Activated CD8-positive, alpha-beta T cell treated with anti-CD3 and anti-CD28 coated beads for 36 hours (primary cell): Measurements from ENCODE around the gene IFNA16. TPM values are rescaled to one million over a fixed set of nuclear protein-coding genes. Genes with fewer than 3 reads are reported as not detected.
"Not testable (repeated sequence)": the region's sequence is repeated elsewhere in the genome, so short reads cannot be mapped to it uniquely, and the experiment has no call there.

ENCODE experiments used
- ATAC-seq: fragments of 200-7000 bp; cut with Tn5 transposase; one replicate; pipeline ENCODE4 v1.10.0; 2021; ENCODE audit warnings: mild to moderate bottlenecking, moderate library complexity
- CTCF ChIA-PET: fragments of 350-600 bp; sonication (Branson Sonifier 250); formaldehyde crosslinking; loops from one replicate; lab custom pipeline; 2021; ENCODE audit warnings: antibody characterized with exemption; lab: Charles Lee
- POLR2A ChIA-PET: fragments of 350-600 bp; sonication (Branson Sonifier 250); formaldehyde crosslinking; loops from one replicate; lab custom pipeline; 2021; ENCODE audit warnings: antibody characterized with exemption; lab: Charles Lee
- DNase-seq: peaks from one replicate; pipeline ENCODE4 v3.0.0-alpha.2; 2020
- H3K27ac Mint-ChIP-seq: one replicate; pipeline ENCODE4 v1.8.0; 2021; ENCODE audit warnings: mild to moderate bottlenecking, mixed read lengths
- H3K27me3 Mint-ChIP-seq: one replicate; pipeline ENCODE4 v1.8.0; 2021; ENCODE audit warnings: mixed read lengths
- H3K36me3 Mint-ChIP-seq: one replicate; pipeline ENCODE4 v1.8.0; 2021; ENCODE audit warnings: low read depth, mixed read lengths
- H3K4me1 Mint-ChIP-seq: one replicate; pipeline ENCODE4 v1.8.0; 2021; ENCODE audit warnings: low read depth, mixed read lengths
- H3K4me3 Mint-ChIP-seq: one replicate; pipeline ENCODE4 v1.8.0; 2021; ENCODE audit warnings: mild to moderate bottlenecking, moderate library complexity, mixed read lengths
- H3K9me3 Mint-ChIP-seq: one replicate; pipeline ENCODE4 v1.8.0; 2021; ENCODE audit warnings: mixed read lengths
- CTCF ChIP-seq: fragments of 200-600 bp; IDR thresholded peaks from one replicate; pipeline ENCODE4 v1.8.0; 2022; ENCODE audit warnings: antibody characterized with exemption, mild to moderate bottlenecking
- intact Hi-C: fragments of 100-400 bp; cut with micrococcal nuclease; formaldehyde crosslinking; loops from one replicate; pipeline ENCODE4 v1.10.0; 2022
- total RNA-seq, 2 experiments: library from RNA; stranded (reverse); gene quantifications; one replicate each; pipeline ENCODE4 v1.2.3, GENCODE V29; 2021

Gene IFNA16
- total RNA-seq, 2 experiments from 2014 or later, result not detected

GRCh38 chr9:21234153-21234687 is 17.1 kb upstream of the IFNA16 start:
- POLR2A ChIA-PET, result no interaction called here
- Mint-ChIP-seq H3K36me3 (no peaks in the 10 kb centered on the region), H3K27me3 (peaks cover 3% of the 10 kb centered on the region), H3K4me3 (no peak overlapping the region), H3K4me1 (peaks cover 7% of the 10 kb centered on the region), H3K27ac (no peak overlapping the region), H3K9me3 (no peaks in the 10 kb centered on the region)
- TF ChIP-seq CTCF, result no peak
- CTCF ChIA-PET, result interaction anchor here (0.9 to 3.3 kb wide), 8 partner anchors 16 to 556 kb away, joined by 3 to 37 read pairs (median 10); no protein-coding TSS in a partner anchor
- intact Hi-C loops, result loop anchor here (10.0 kb wide), 2 partner anchors 91 to 211 kb away; partner anchors contain the start of gene IFNA1
- no peak for DNase-seq
- ATAC-seq, result no peak

DNA sequence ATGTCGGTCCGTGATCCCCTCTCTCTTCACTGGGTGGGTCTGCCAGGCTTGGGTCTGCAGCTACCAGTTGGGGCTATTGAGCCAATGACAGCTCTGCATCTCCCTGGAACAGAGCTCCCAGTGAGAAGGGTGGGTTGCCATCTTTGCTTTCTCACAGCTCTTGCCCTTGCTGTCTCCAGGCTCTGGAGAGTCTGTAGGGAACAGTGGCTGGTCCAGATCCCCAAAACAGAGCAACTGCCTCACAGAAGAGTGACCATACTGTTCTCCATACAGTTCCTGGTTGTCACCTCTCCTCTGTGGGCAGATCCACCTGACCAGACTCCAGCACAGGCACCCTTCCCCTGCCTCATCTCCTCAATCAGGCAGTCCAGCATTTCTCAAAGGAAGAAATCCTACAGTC is 16.1 kb upstream of the IFNA16 start:
- ChIA-PET CTCF (interaction anchor here (0.7 to 3.3 kb wide), 3 partner anchors 15 to 163 kb away, joined by 3 to 14 read pairs (median 3); no protein-coding TSS in a partner anchor), POLR2A (interaction anchor here (0.7 to 1.3 kb wide), 2 partner anchors 9 to 55 kb away, joined by 3 read pairs; no protein-coding TSS in a partner anchor)
- Mint-ChIP-seq H3K36me3 (no peaks in the 10 kb centered on the region), H3K27ac (no peak overlapping the region), H3K9me3 (no peaks in the 10 kb centered on the region), H3K27me3 (peaks cover under 1% of the 10 kb centered on the region), H3K4me3 (no peak overlapping the region), H3K4me1 (peaks cover 7% of the 10 kb centered on the region)
- intact Hi-C loops, result loop anchor here (10.0 kb wide), 2 partner anchors 92 to 212 kb away; partner anchors contain the start of gene IFNA1
- no peak for TF ChIP-seq CTCF
- DNase-seq (no peak), ATAC-seq (no peak)

DNA sequence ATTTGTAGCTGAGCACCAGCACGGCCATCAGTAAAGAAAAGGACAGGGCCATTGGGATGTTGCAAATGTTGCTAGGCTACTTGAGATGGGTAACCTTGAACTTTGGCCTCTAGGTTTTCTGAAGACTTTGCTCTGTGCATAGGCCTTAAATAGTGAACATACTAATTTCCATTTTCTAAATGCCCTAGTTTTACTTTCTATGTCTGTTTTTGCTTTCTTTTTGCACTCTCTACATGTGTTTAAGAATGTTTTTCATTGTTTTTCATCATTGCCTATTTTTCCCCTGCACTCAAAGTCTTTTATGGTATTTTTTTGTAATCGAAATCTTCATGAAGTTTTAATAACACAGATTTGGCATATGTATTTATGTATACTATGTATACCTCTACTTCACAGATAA is 11.0 kb upstream of the IFNA16 start, which contains the start of gene IFNA17:
TSS of gene IFNA17 (minus strand) at position 101 of the 400 bp plus-strand sequence. CDS start at position 52, 49 bp downstream.
- TF ChIP-seq CTCF, result no peak
- H3K4me3 Mint-ChIP-seq, result no peak within 1 kb of the TSS
- no peaks in the 10 kb centered on the region for H3K36me3 Mint-ChIP-seq
- H3K27ac Mint-ChIP-seq, result no peak within 1 kb of the TSS
- intact Hi-C loops, result no loop called here
- CTCF ChIA-PET, result interaction anchor here (0.6 kb wide), 1 partner anchor 33 kb away, joined by 4 read pairs; no protein-coding TSS in a partner anchor
- H3K27me3 Mint-ChIP-seq, result peaks cover 5% of the 10 kb centered on the region
- ATAC-seq, result no peak
- no peaks in the 10 kb centered on the region for H3K4me1 Mint-ChIP-seq
- H3K9me3 Mint-ChIP-seq, result no peaks in the 10 kb centered on the region
- POLR2A ChIA-PET, result no interaction called here
- no peak for DNase-seq

DNA sequence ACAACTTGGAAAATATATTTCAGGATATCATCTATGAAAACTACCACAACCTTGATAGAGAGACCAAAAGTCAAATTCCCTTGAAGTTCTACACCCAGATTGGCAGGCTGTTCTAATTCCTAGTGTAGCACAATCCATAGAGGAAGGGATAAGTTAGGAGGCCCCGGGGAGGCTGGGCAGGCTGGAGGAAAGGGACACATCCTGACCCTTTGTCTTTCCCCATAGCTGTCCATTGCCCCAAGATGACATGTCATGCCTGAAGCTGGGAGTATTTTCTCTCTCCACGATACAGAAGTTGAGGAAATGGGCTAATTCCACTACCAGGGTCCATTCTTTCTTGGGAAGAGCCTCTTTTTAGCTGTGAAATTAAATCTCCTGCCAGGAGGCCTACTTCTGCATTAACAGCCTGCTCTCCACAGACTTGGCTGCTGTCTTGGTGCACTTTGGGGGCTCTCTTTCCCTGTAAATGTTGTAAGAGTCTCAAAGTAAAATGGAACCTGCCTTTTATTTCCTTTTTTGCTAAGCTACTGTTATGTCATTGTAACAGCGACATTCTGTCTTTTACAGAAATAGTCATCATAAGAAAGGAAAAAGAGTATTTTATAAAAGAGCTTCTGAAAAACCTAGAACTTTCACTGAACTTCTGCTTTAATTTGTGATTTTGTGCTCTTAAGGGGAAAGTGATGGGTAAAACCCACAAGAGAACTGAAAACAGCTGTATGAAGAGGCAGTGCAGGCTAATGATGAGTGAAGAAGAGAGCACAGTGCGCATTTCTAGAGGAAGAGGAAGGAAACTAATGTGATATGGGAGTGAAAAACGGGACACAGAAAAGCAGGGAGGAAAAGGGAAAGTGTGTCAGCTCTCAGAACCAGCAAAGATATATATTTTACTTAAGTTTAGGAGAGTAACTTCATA is 3.4 kb downstream of the IFNA16 start:
- H3K27me3 Mint-ChIP-seq, H3K4me1 Mint-ChIP-seq, POLR2A ChIA-PET, H3K36me3 Mint-ChIP-seq, H3K9me3 Mint-ChIP-seq, H3K27ac Mint-ChIP-seq, DNase-seq: not testable (repeated sequence)
- intact Hi-C loops, result loop anchor here (10.0 kb wide), 1 partner anchor 571 kb away; no protein-coding TSS in a partner anchor
- peak overlapping the region; percentile 16 for H3K4me3 Mint-ChIP-seq
- CTCF ChIA-PET, result interaction anchor here (0.7 to 4.2 kb wide), 22 partner anchors 10 to 580 kb away, joined by 3 to 33 read pairs (median 3); partner anchors contain the start of genes IFNA14 and IFNA7
- peak; percentile 68 for ATAC-seq
- TF ChIP-seq CTCF, result peak; percentile 53

- H3K36me3 Mint-ChIP-seq, DNase-seq, H3K4me1 Mint-ChIP-seq, POLR2A ChIA-PET, H3K4me3 Mint-ChIP-seq, H3K27ac Mint-ChIP-seq, H3K9me3 Mint-ChIP-seq, H3K27me3 Mint-ChIP-seq, ATAC-seq: not testable (repeated sequence)
- CTCF ChIA-PET, result interaction anchor here (1.0 to 4.2 kb wide), 5 partner anchors 18 to 186 kb away, joined by 3 to 33 read pairs (median 9); no protein-coding TSS in a partner anchor
- intact Hi-C loops, result loop anchor here (10.0 kb wide), 1 partner anchor 573 kb away; no protein-coding TSS in a partner anchor
Observed at GRCh38 chr9:21212160-21212559, 5.0 kb downstream of the IFNA16 start.

DNA sequence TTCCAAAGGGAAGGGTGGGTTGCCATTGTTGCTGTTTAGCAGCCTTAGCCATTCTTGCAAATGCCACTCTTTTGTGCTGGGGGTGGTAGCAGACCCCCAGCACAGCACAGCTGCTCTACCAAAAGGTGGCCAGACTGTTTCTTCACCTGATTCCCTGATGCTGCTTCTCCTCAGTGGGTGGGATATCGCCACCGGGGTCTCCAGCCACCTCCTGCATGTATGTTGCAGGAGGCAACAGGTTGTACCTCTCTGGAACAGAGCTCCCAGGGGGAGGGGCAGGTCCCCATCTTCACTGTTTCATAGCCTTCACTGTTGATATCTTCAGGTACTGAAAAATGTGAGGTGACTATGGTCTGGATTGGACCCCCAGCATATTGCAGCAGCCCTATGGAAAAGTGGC is 6.3 kb downstream of the IFNA16 start:
- H3K4me1 Mint-ChIP-seq, ATAC-seq, H3K27ac Mint-ChIP-seq, POLR2A ChIA-PET, H3K27me3 Mint-ChIP-seq, H3K4me3 Mint-ChIP-seq, DNase-seq, H3K36me3 Mint-ChIP-seq, H3K9me3 Mint-ChIP-seq: not testable (repeated sequence)
- intact Hi-C loops, result loop anchor here (10.0 kb wide), 1 partner anchor 574 kb away; no protein-coding TSS in a partner anchor
- CTCF ChIA-PET, result interaction anchor here (1.6 to 1.9 kb wide), 2 partner anchors 16 to 185 kb away, joined by 3 to 7 read pairs; no protein-coding TSS in a partner anchor
